ENCODE results near the gene MARS1.

MARS1 gene

DNA sequence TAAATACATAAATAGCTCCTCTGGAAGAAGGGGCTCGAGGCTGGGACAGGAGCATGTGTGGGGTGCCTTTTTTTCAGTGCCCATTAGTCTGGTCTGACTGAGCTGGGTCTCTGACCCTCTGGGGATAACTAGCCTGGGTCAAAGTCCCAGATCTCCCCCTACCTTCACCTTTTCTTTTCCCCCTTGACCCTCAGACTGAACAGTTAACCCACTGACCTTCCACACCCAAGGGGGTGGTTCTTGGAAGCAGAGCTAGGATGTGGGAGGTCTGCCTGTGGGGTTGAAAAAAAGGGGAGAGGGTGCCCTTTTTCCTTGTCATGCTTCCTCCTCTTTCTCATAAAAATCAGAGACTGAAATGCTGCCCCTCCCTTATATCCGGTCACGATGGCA lies 29.2 kb upstream of the MARS1 start:
- no peak for DNase-seq

DNA sequence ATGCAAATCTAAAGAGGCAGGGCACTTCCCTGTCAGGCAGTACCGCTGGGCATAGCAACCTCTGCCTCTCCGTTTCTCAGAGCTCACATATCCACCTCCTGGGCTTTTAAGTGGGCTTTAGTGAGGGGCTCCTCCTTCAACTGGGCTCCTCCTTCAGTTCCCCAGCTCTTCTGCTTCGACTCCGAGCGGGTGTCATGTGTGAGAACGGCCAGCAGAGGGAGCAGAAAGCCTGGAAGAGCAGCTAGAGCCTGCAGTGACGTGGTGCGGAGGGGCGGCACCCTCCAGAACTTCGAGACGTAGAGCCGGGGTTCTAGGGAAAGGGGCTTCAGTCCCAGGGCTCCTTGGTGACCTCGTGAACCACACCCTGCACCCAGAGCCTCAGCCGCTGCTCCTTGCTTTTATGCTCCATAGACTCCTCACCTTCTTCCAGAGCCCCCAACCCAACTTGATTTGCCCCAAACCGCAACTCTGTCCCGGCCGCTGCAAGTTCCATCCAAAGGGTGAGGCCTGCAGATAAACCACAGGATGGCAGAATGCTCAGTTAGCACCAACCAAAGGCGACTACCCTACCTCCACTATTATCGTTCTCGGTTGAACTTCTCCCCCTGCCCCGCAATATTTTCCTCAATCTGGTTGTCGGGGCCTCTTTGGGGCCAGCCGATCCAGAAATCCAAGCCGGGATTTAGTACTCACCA lies 28.7 kb upstream of the MARS1 start:
- peak; percentile 98 for DNase-seq

DNA sequence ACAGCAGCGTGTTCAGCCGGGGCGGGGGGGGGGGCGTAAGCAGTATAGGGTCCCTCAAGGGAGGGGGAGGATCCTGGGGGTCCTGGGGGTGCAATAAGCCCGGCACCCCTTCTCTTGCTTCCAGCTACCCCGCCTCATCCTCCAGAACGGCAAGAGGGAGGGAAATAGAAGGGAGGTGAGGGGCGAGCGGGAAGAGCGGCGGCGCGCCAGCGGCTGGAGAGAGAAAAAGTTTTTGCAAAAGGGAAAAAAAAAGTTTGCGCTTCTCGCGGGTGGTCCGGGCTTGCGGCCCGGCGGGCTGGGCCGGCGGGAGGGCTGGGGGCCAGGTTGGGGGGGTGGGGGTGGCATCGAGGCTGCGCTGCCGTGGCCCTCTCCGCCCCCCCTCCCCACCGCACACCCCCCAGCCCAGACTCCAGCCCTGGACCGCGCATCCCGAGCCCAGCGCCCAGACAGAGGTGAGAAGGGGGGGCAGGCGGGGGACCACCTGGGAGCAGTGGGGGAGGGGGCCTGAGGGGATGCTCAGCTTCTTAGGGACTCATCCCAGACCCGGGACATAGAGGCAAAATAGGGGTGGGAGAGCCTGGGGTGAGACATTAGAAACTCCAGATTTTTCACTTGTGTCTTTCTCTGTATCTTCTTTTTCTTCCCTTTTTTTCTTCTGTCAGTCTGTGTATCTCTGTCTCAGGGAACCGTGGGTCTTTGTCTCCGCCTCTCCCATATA lies 28.0 kb upstream of the MARS1 start, which contains the start of gene GLI1:
Gene GLI1, plus strand, starts transcription at position 36 of the 718 bp plus-strand sequence. CDS start 3,907 bp downstream, outside the sequence.
- DNase-seq = peak; percentile 72

DNA sequence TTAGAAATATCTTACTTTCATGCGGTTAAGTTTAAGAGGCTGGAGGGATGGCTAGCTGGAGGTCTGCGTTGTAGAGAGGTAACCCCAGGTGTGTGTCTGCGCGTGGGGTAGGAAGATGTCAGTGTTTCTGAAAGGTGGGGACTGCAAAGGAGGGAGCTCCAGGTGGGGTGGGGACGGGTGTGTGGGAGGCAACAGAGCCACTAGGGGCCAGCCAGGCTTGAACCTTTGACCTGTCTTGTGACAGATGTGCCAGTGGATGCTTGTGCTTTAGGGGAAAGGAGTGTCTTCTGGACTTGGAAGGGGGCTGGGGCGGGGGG lies 27.4 kb upstream of the MARS1 start:
- DNase-seq = no peak

DNA sequence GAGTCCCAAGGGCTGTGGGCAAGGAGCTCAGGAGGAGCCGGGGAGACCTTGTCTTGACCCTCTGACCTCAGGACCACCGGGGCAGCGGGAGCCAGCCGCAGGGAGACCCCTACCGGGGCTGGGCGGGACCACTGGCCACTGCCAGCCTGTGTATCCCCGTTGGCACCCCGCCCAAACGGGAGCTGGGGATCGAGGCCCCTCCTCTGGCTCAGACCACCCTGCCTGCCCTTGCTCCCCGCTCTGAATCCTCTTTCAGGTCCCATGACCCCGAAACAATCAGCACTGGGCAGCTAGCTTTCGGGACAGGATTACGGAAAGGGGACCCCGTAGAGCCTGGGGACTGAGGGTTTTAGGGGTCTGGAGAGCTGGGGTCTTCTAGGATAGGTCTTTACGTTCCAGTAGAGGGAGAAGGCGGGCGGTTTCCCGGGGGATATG lies 27.0 kb upstream of the MARS1 start:
- DNase-seq = no peak

DNA sequence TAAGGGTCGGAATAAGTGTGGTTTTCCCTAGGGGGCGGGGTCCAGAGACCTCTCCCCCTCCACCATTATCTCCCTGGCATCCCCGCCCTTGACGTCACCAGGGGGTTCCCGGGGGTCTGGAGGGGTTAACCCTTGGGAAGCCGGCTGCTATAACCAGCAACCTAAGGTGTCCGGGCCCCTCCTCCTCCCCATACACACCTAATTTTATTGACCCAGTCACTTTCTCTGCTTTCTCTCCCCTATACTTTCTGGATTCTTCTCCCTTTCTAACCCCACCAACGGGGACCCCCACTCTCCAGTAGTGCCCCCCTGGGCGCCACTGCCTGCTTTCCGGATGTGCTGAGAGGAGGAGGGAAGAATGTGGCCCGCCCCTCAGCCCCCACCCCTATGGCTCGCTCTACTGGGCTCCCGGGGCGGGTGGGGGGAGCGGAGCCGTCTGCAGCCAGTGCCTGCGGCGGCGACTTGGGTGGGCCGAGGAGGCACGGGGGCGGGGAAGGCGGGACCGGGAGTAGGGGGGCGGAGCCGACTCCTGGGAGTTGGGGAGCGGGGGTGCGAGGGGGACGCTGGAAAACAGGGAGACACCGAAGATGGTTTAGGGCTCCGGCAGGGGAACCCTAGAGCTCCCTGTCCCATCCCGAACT lies 26.5 kb upstream of the MARS1 start:
- peak; percentile 89 for DNase-seq

DNA sequence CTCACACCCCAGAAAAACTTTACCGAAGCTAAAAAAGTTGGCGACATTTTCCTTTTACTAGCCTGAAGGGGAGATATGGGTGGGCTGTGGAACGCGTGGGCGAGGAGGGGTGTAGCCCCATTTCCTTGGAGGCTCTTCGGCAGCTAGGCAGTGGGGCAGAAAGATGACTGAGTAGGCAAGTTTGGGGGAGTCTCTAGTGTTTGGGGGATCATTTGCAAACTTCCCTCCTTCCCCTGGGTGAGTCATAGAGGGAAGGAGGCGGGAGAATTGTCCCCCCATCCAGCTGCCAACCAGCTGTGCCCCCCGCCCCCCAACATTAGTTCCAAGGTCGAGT lies 26.0 kb upstream of the MARS1 start:
- no peak for DNase-seq

DNA sequence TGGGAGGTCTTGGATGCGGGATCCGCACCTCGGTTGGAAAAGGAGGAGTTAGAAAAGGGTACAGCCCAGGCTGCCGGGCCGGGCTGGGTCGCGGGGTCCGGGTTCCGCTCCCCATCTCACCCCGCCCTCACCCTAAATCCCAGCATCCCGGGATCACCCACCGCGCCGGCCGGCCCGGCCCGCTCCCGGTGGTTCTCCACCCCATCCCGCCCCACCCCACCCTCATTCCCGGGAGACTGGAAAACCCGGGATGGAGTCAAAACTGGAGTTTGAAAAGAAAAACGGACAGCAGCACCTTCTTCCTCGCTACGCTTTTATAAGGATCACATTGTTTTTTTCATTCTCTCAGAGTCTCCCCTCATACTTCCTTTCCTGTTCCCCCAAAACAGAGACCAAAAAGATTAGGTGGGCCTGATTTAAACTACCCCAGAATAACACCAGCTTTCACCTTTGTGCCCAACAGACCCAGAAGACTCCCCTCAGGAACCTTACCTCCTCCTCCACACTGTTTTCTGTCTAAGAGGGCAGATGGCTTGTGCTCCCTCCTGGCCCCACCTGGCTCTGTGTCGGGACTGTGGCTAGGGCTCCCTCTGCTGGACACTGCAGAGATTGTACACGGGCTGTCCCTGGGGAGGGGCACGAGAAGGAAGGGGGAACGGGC lies 25.5 kb upstream of the MARS1 start:
- peak; percentile 93 for DNase-seq

DNA sequence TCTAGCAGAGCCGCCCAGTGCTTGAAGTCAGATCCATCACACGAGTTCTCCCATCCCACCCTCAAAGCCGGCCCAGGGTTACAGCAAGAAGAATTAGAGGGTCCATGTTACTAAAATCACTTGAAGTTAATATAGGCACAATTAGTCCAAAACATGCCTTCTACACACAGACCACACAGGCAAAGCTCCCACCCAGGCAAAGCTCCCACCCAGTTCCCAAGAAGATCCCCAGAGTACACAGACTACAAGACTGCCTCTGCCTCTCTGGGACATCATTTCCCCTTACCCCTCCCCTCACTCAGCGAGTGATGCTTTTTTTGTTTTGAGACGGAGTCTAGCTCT lies 25.0 kb upstream of the MARS1 start:
- no peak for DNase-seq

DNA sequence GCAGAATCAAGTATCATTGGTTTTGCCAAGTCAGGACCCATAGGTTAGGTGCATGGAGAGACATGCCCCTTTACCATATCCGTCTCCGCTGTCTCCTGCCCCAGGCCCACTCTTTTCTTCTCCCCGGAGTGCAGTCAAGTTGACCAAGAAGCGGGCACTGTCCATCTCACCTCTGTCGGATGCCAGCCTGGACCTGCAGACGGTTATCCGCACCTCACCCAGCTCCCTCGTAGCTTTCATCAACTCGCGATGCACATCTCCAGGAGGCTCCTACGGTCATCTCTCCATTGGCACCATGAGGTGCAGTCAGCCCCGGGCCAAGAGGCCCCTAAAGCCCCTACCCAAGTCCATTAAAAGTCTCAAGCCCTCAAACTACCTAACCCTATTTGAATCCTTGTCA lies 23.3 kb upstream of the MARS1 start:
- no peak for DNase-seq

DNA sequence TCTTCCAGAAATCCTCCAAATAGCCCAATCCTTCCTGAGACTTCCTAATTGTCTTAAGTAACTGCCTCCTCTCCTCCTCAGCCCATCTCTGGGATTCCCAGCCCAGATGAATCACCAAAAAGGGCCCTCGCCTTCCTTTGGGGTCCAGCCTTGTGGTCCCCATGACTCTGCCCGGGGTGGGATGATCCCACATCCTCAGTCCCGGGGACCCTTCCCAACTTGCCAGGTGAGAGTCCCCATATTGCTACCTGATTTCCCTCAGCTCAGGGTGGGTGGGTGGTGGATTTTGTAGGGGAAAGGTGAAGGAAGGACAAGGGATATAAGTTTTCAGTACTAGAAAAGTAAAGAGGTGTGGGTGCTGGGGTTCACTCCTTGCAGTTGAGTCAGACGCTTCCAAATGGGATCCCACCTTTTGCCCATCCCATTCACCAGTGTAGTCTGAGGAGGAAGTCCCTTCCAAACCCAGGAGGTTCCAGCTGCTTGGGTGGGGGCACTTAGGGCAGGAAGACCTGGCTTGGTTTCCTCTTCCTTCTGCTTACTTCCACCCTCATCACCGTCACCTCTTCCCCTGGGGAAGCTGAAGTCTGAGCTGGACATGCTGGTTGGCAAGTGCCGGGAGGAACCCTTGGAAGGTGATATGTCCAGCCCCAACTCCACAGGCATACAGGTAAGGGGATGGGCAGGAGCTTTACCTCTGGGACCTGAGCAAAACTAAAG lies 22.7 kb upstream of the MARS1 start:
- DNase-seq = no peak

DNA sequence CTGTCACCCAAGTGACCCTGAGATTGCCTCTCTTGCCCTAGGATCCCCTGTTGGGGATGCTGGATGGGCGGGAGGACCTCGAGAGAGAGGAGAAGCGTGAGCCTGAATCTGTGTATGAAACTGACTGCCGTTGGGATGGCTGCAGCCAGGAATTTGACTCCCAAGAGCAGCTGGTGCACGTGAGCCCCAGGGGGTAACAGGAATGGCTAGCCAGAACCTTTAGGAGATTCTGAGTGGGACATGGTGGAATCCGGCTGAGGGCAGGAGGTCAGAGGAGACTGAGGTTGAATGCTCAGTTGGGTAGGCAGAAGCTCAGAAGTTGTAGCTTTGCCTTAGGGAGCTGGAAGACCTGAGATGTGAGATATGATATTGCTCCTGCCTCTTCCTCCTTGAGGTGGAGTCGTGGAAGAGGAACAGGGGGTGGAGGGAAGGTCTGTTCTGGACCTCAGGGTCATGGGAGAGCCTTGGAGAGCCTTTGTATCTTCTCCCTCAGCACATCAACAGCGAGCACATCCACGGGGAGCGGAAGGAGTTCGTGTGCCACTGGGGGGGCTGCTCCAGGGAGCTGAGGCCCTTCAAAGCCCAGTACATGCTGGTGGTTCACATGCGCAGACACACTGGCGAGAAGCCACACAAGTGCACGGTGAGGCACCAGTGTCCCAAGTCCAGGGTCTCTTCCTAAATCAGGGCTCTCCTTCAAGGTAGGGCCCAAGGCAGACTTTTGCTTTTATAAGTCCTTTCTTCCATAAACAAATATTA lies 21.9 kb upstream of the MARS1 start:
- no peak for DNase-seq

DNA sequence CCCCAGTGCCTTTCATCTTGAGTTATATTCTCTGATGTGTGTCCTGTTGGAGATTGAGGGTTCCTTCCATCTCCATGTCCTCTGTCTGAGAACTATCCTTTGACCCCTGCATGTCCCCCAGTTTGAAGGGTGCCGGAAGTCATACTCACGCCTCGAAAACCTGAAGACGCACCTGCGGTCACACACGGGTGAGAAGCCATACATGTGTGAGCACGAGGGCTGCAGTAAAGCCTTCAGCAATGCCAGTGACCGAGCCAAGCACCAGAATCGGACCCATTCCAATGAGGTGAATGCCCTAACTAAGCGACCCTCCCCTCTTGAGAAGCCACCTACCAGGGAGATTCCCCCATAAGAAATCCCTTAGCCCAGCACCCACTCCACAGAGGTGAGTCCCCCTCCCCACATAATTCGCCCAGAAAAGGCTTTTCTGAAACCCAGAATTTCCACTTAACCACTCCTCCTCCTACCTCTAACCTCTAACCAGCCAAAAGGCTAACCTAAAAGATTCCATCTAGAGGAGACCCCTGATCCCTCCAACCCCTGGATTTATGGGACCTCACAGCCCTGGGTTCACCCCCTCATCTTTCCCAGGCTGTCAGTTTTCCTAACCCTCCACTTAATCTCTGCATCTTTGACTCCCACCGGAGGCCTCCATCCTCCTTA lies 20.5 kb upstream of the MARS1 start:
- no peak for DNase-seq

DNA sequence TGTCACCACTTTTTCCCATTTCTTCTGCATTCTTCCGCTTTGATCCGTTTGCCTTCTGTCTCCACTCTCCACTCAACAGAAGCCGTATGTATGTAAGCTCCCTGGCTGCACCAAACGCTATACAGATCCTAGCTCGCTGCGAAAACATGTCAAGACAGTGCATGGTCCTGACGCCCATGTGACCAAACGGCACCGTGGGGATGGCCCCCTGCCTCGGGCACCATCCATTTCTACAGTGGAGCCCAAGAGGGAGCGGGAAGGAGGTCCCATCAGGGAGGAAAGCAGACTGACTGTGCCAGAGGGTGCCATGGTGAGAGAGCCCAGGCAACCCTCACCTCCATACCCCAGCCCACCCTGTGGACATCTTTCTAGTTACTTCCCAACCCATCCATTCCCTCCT lies 20.0 kb upstream of the MARS1 start:
- DNase-seq = no peak

DNA sequence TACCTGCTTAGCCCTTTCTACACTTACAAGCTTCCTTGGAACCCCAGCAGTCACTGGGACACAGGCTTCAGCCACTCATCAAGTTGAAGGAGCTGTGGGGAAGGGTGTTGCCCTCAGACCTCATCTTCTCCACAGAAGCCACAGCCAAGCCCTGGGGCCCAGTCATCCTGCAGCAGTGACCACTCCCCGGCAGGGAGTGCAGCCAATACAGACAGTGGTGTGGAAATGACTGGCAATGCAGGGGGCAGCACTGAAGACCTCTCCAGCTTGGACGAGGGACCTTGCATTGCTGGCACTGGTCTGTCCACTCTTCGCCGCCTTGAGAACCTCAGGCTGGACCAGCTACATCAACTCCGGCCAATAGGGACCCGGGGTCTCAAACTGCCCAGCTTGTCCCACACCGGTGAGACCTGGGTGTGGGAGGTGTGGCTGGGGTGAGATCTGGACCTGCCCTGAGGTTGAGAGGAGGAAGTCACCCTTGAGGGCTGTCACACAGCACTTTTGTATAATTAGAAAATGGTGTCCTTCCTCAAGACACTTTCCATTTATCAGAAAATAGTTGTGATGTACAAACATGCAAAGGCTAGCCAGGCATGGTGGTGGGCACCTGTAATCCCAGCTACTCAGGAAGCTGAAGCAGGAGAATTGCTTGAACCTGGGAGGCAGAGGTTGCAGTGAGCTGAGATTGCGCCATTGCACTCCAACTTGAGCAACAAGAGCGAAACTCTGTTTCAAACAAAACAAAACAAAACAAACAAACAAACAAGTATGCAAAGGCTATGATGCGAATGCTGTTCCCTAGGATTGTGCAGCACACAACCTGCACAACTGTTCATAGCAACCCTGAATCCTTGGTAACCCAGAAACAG lies 18.3 kb upstream of the MARS1 start:
- no peak for DNase-seq

DNA sequence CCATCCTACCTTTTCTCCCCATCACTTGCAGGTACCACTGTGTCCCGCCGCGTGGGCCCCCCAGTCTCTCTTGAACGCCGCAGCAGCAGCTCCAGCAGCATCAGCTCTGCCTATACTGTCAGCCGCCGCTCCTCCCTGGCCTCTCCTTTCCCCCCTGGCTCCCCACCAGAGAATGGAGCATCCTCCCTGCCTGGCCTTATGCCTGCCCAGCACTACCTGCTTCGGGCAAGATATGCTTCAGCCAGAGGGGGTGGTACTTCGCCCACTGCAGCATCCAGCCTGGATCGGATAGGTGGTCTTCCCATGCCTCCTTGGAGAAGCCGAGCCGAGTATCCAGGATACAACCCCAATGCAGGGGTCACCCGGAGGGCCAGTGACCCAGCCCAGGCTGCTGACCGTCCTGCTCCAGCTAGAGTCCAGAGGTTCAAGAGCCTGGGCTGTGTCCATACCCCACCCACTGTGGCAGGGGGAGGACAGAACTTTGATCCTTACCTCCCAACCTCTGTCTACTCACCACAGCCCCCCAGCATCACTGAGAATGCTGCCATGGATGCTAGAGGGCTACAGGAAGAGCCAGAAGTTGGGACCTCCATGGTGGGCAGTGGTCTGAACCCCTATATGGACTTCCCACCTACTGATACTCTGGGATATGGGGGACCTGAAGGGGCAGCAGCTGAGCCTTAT lies 17.4 kb upstream of the MARS1 start:
- no peak for DNase-seq

DNA sequence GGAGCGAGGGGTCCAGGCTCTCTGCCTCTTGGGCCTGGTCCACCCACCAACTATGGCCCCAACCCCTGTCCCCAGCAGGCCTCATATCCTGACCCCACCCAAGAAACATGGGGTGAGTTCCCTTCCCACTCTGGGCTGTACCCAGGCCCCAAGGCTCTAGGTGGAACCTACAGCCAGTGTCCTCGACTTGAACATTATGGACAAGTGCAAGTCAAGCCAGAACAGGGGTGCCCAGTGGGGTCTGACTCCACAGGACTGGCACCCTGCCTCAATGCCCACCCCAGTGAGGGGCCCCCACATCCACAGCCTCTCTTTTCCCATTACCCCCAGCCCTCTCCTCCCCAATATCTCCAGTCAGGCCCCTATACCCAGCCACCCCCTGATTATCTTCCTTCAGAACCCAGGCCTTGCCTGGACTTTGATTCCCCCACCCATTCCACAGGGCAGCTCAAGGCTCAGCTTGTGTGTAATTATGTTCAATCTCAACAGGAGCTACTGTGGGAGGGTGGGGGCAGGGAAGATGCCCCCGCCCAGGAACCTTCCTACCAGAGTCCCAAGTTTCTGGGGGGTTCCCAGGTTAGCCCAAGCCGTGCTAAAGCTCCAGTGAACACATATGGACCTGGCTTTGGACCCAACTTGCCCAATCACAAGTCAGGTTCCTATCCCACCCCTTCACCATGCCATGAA lies 16.8 kb upstream of the MARS1 start:
- no peak for DNase-seq

DNA sequence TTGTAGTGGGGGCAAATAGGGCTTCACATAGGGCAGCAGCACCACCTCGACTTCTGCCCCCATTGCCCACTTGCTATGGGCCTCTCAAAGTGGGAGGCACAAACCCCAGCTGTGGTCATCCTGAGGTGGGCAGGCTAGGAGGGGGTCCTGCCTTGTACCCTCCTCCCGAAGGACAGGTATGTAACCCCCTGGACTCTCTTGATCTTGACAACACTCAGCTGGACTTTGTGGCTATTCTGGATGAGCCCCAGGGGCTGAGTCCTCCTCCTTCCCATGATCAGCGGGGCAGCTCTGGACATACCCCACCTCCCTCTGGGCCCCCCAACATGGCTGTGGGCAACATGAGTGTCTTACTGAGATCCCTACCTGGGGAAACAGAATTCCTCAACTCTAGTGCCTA lies 16.2 kb upstream of the MARS1 start:
- no peak for DNase-seq

DNA sequence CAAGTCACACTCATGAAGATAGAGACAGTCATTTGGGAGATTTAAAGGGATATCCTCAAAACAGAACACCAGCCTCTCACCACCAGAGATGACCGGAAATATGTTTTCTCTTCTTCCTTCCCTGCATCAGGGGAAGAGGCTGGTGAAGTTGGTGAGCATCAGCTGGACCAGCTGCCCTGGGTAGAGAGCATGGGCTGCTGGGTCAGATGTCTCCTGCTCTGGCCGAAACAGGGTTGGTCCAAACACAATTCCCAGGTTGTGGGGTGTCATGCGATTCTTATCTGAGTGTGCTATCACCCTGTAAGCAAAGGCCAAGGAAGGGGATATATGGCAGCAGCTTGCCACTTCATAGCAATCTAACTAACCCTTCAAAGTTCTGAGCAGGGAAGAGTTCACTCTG lies 15.5 kb upstream of the MARS1 start:
- DNase-seq = no peak

DNA sequence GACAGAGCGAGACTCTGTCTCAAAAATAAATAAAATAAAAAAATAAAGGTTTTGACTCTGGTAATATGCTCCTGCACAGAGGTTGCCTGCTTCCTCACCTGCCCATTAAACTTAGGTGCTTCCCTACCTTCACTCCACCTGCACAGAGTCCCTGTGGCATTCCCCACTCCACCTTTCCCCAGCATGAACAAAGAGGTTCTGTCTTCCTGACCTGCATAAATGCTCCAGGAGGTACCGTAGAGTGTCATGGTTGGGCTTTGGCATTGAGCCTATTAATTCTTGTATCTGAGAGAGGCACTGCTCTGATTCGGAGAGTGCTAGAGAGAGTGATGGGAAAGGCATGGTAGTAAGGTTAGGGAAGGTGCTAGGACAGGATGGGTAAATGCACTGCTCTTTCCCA lies 14.5 kb upstream of the MARS1 start:
- DNase-seq = no peak
